ENCODE results near the gene PABPN1L. TPM values are rescaled to one million over a fixed set of nuclear protein-coding genes. Genes with fewer than 3 reads are reported as not detected.

PABPN1L gene
- total and polyA plus RNA-seq, 2 of the 8 experiments (the other 6 are each of a cell fraction or from before 2014, with no cell fraction given), result not detected

DNA sequence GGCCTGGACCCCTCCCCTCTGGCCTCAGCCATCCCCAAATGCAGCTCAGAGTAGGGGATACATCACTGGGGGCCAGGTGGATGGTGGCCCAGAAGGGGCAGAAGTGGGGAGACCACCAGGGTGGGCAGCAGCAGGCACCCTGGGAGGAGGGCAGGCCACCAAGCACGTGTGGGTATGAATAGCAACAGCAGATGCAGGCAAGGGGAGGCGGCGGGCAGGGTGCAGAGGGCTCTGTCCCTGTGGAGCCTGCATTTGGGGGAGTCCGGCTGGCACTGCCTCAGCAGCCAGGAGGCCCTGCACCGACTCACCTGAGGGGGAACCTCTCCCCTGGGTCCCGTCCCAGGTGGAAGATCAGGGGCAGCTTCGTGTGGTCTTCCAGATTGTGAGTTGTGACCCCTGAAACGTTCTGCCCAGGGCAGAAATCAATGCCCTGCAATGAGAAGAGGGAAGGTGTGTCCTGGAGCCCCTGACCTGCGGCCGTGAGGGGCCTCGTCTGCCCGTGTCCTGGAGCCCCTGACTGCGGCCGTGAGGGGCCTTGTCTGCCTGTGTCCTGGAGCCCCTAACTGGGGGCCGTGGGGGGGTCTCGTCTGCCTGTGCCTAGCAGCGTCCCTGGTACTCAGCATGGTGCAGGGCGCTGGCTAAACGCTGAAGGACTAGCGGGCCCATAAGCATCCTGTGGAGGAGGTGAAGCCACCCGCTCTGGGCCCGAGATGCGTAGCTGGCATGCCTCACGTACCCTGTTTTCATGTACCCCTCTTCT is 44.0 kb downstream of the PABPN1L start:
- Histone ChIP-seq H3K23ac (ENCODE audit: insufficient read length) (no peak overlapping the region), H3K79me1 (ENCODE audit: low read depth, low read length) (no peaks in the 10 kb centered on the region), H2BK5ac (ENCODE audit: low read depth, low read length) (no peak overlapping the region), H2BK20ac (ENCODE audit: low read length) (no peak overlapping the region), H3K4ac (replicated peaks; ENCODE audit: insufficient read length, low read depth, low read length) (no peak overlapping the region), H2BK12ac (ENCODE audit: low read depth, low read length) (no peak overlapping the region), H3K79me2 (ENCODE audit: control insufficient read depth in 1 of 2, insufficient read depth in 2 of 2, low read length in 2 of 2) (no peaks in the 10 kb centered on the region), H3K56ac (replicated peaks; ENCODE audit: insufficient read length, low read depth, low read length) (no peak overlapping the region), H3K4me2 (ENCODE audit: insufficient read depth in 1 of 2, low read depth in 2 of 2, low read length in 2 of 2) (no peak overlapping the region), H3K9me3 (ENCODE audit: insufficient read depth in 2 of 2, low read depth in 1 of 2, low read length in 1 of 2) (no peaks in the 10 kb centered on the region), H4K8ac (ENCODE audit: extremely low read depth, insufficient read depth, low read length) (no peak overlapping the region), H3K27ac (ENCODE audit: low read depth, low read length) (no peak overlapping the region), H3K18ac (ENCODE audit: extremely low read depth, low read length) (no peak overlapping the region), H4K5ac (ENCODE audit: insufficient read length, low read depth, low read length) (no peak overlapping the region), H2AK5ac (ENCODE audit: low read depth, low read length) (no peak overlapping the region), H3K14ac (ENCODE audit: insufficient read length) (no peak overlapping the region), H3K23me2 (ENCODE audit: low read depth, low read length) (no peaks in the 10 kb centered on the region), H4K20me1 (replicated peaks in 1 of 2; ENCODE audit: control insufficient read depth in 1 of 2, insufficient read depth in 2 of 2, low read length in 2 of 2) (peaks cover 0 to 4% of the 10 kb centered on the region in 2 experiments), H3K4me3 (ENCODE audit: extremely low read depth in 1 of 4, insufficient read depth in 2 of 4, low read depth in 3 of 4, low read length in 4 of 4) (no peak overlapping the region), H2BK15ac (ENCODE audit: low read length) (no peak overlapping the region), H3K4me1 (replicated peaks in 1 of 4; ENCODE audit: control insufficient read depth in 3 of 4, insufficient read depth in 4 of 4, low read length in 3 of 4) (no peaks in the 10 kb centered on the region), H3K9ac (replicated peaks in 1 of 4; ENCODE audit: extremely low read depth in 1 of 4, low read depth in 3 of 4, low read length in 3 of 4) (no peak overlapping the region), H2BK120ac (replicated peaks; ENCODE audit: low read depth, low read length) (no peak overlapping the region), H4K91ac (replicated peaks; ENCODE audit: insufficient read length, low read length) (no peak overlapping the region), H3K27me3 (replicated peaks in 1 of 4; ENCODE audit: control insufficient read depth in 3 of 4, extremely low read depth in 1 of 4, insufficient read depth in 3 of 4, low read length in 3 of 4) (no peaks in the 10 kb centered on the region), H2AFZ (ENCODE audit: low read length) (no peak overlapping the region), H3K36me3 (ENCODE audit: control insufficient read depth in 2 of 4, insufficient read depth in 4 of 4, low read length in 3 of 4) (no peaks in the 10 kb centered on the region)
- WGBS, 2 experiments (ENCODE audit: extremely low coverage in 1 of 2, insufficient coverage in 1 of 2, insufficient read length in 1 of 2, insufficient replicate concordance in 2 of 2, low coverage in 1 of 2, low lambda C conversion rate in 2 of 2, missing lambda C conversion rate in 1 of 2), result 92% methylated on average over 24 of the region's 24 CpGs; no CpG with 5 or more reads in 1 of the 2 experiments
- ChIA-PET CTCF (ENCODE audit: partially characterized antibody) (interaction anchor here (0.6 to 3.0 kb wide), 6 partner anchors 11 to 521 kb away, joined by 3 to 16 read pairs (median 3); partner anchors contain the start of gene APRT), POLR2A (ENCODE audit: partially characterized antibody) (interaction anchor here (0.6 to 9.0 kb wide), 2 partner anchors 13 to 34 kb away, joined by 3 to 77 read pairs; partner anchors contain the start of genes APRT, GALNS and TRAPPC2L)
- DNase-seq (ENCODE audit: low read depth in 1 of 2, low spot score in 2 of 2) (no peak), FAIRE-seq (no peak)
- TF ChIP-seq EZH2 (IDR thresholded peaks at IDR 0.05; ENCODE audit: low read depth, low read length, severe bottlenecking) (no peak), KDM4A (IDR thresholded peaks at IDR 0.05; ENCODE audit: low read depth, low read length, severe bottlenecking) (no peak), GTF2F1 (IDR thresholded peaks at IDR 0.05; ENCODE audit: borderline replicate concordance, low read depth, low read length) (no peak), CTCF (IDR thresholded peaks at IDR 0.05; ENCODE audit: control extremely low read depth in 1 of 3, insufficient read depth in 1 of 3, low read depth in 1 of 3, low read length in 3 of 3) (no peak), POLR2A (IDR thresholded peaks at IDR 0.05; ENCODE audit: control extremely low read depth in 1 of 2, low read depth in 2 of 2, low read length in 2 of 2) (no peak), JUND (IDR thresholded peaks at IDR 0.05; ENCODE audit: low read length) (no peak), BCL11A (IDR thresholded peaks at IDR 0.05; ENCODE audit: low read depth in 2 of 2, low read length in 2 of 2) (no peak), ZNF274 (IDR thresholded peaks at IDR 0.05; ENCODE audit: borderline replicate concordance, extremely low read depth, low read length) (no peak), SP4 (IDR thresholded peaks at IDR 0.05; ENCODE audit: low read length) (no peak), HDAC6 (IDR thresholded peaks at IDR 0.05; ENCODE audit: low read depth, low read length) (no peak), POU5F1 (IDR thresholded peaks at IDR 0.05; ENCODE audit: low read depth, low read length) (no peak)

Data from H1 (cell line).